Activated CD8-positive, alpha-beta memory T cell treated with anti-CD3 and anti-CD28 coated beads, Interleukin-2, amount 10 ng/mL, durations not matched to agents 7 days and 5 days (primary cell): ENCODE data around the gene CSTF1. TPM values are rescaled to one million over a fixed set of nuclear protein-coding genes. Genes with fewer than 3 reads are reported as not detected.
"Not testable (repeated sequence)": the region's sequence is repeated elsewhere in the genome, so short reads cannot be mapped to it uniquely, and the experiment has no call there.

Experiments used
- ATAC-seq: fragments of 150-1000 bp; cut with Tn5 transposase; one replicate; pipeline ENCODE4 v1.10.0; 2021; ENCODE audit warnings: moderate library complexity
- CTCF ChIA-PET: fragments of 350-600 bp; sonication (Branson Sonifier 250); formaldehyde crosslinking; loops from one replicate; lab custom pipeline; 2021; ENCODE audit warnings: antibody characterized with exemption; lab: Charles Lee
- DNase-seq: peaks from one replicate; pipeline ENCODE4 v3.0.0-alpha.2; 2020
- H3K27ac Mint-ChIP-seq: one replicate; pipeline ENCODE4 v1.8.0; 2021; ENCODE audit warnings: mild to moderate bottlenecking, mixed read lengths
- H3K27me3 Mint-ChIP-seq: one replicate; pipeline ENCODE4 v1.8.0; 2021; ENCODE audit warnings: mixed read lengths
- H3K36me3 Mint-ChIP-seq: one replicate; pipeline ENCODE4 v1.8.0; 2021; ENCODE audit warnings: mild to moderate bottlenecking, mixed read lengths
- H3K4me1 Mint-ChIP-seq: one replicate; pipeline ENCODE4 v1.8.0; 2021; ENCODE audit warnings: mixed read lengths
- H3K4me3 Mint-ChIP-seq: one replicate; pipeline ENCODE4 v1.8.0; 2021; ENCODE audit warnings: mild to moderate bottlenecking, moderate library complexity, mixed read lengths
- H3K9me3 Mint-ChIP-seq: one replicate; pipeline ENCODE4 v1.8.0; 2022; ENCODE audit warnings: low read depth, mixed read lengths
- total RNA-seq, 2 experiments: library from RNA; stranded (reverse); gene quantifications; one replicate each; pipeline ENCODE4 v1.2.3, GENCODE V29; 2021

The CSTF1 gene
- total RNA-seq, 2 experiments from 2014 or later: 60.0 to 82.4 TPM

DNA sequence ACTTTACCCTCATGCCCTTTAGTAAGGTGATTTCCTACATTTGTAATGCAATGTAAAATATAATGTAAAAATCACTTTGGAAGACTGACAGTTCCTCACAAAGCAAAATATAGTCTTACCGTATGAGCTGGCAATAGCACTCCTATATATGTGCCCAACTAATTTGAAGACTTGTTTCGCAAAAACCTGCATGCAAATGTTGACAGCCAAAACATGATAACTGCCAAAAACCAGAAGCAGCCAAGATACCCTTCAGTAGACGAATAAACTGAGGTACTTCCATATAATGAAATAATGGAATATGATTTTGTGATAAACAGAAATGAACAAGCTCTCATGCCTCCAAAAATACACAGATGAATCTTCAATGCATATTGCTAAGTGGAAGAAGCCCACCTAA lies 14.1 kb upstream of the CSTF1 start:
- H3K36me3 Mint-ChIP-seq: peaks cover 78% of the 10 kb centered on the region
- H3K27me3 Mint-ChIP-seq: no peaks in the 10 kb centered on the region
- ATAC-seq: no peak
- H3K4me3 Mint-ChIP-seq: no peak overlapping the region
- no peaks in the 10 kb centered on the region for H3K9me3 Mint-ChIP-seq
- DNase-seq: no peak
- no peak overlapping the region for H3K27ac Mint-ChIP-seq
- peaks cover 67% of the 10 kb centered on the region for H3K4me1 Mint-ChIP-seq
- CTCF ChIA-PET: no interaction called here

GRCh38 chr20:56380375-56380774 lies 12.1 kb upstream of the CSTF1 start:
- H3K36me3 Mint-ChIP-seq: peaks cover 74% of the 10 kb centered on the region
- no peak for DNase-seq
- ATAC-seq: no peak
- H3K4me3 Mint-ChIP-seq: no peak overlapping the region
- H3K9me3 Mint-ChIP-seq: no peaks in the 10 kb centered on the region
- H3K27me3 Mint-ChIP-seq: no peaks in the 10 kb centered on the region
- CTCF ChIA-PET: no interaction called here
- H3K27ac Mint-ChIP-seq: no peak overlapping the region
- peaks cover 62% of the 10 kb centered on the region for H3K4me1 Mint-ChIP-seq

- ATAC-seq (no peak), DNase-seq (no peak)
- no peaks in the 10 kb centered on the region for H3K27me3 Mint-ChIP-seq
- H3K9me3 Mint-ChIP-seq: no peaks in the 10 kb centered on the region
- peaks cover 60% of the 10 kb centered on the region for H3K4me1 Mint-ChIP-seq
- H3K27ac Mint-ChIP-seq: peak overlapping the region; percentile 20
- CTCF ChIA-PET: interaction anchor here (1.1 kb wide), 1 partner anchor 135 kb away, joined by 3 read pairs; no protein-coding TSS in a partner anchor
- H3K4me3 Mint-ChIP-seq: no peak overlapping the region
- H3K36me3 Mint-ChIP-seq: peaks cover 74% of the 10 kb centered on the region
These were observed 10.9 kb upstream of the CSTF1 start for GRCh38 chr20:56381501-56381900.

GRCh38 chr20:56382696-56383095 lies 9.7 kb upstream of the CSTF1 start:
- H3K36me3 Mint-ChIP-seq: peaks cover 73% of the 10 kb centered on the region
- CTCF ChIA-PET: interaction anchor here (0.7 kb wide), 1 partner anchor 16 kb away, joined by 3 read pairs; no protein-coding TSS in a partner anchor
- no peak overlapping the region for H3K4me3 Mint-ChIP-seq
- H3K9me3 Mint-ChIP-seq: no peaks in the 10 kb centered on the region
- H3K27ac Mint-ChIP-seq: no peak overlapping the region
- H3K4me1 Mint-ChIP-seq: peaks cover 62% of the 10 kb centered on the region
- no peak for ATAC-seq
- no peaks in the 10 kb centered on the region for H3K27me3 Mint-ChIP-seq
- DNase-seq: no peak

DNA sequence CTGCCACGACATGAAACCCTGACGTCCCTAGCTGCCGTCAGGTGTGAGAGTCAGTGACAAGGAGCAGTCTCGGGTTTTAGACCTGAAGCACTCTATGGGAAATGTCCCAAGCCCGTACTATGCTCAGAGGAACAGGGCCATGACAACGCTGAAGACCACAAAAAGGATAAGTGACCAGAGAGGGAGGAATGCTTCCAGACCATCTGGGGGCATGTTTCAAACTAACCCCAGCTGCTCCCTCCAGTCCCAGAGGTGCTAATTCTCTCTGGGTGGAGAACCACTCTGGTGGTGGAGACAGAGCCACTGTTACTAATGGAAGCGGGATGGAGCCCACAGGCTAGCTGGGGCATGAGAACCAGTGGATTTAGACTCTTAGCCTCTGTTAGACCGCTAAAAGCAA lies 9.1 kb upstream of the CSTF1 start:
- CTCF ChIA-PET: no interaction called here
- DNase-seq (no peak), ATAC-seq (no peak)
- no peak overlapping the region for H3K4me3 Mint-ChIP-seq
- no peaks in the 10 kb centered on the region for H3K27me3 Mint-ChIP-seq
- peak overlapping the region; percentile 31 for H3K27ac Mint-ChIP-seq
- H3K9me3 Mint-ChIP-seq: no peaks in the 10 kb centered on the region
- H3K36me3 Mint-ChIP-seq: peaks cover 73% of the 10 kb centered on the region
- peaks cover 63% of the 10 kb centered on the region for H3K4me1 Mint-ChIP-seq

DNA sequence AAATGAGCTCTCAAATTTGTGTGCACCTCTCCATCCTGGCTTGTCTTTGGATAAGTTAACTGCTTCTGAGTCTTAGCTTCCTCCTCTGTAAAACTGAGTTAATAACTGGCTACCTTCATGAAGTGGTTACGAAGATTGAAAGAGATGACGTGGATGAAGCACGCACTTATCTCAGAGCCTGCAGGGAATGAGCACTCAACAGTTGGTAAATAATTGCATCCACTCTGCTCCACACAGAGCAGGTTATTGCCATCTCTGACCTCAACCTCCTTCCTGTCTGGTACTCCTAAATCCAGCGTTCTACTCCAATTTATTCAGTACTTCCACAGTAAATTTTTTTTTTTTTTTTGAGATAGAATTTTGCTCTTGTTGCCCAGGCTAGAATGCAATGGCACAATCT lies 7.3 kb upstream of the CSTF1 start:
- no peaks in the 10 kb centered on the region for H3K27me3 Mint-ChIP-seq
- peaks cover 69% of the 10 kb centered on the region for H3K4me1 Mint-ChIP-seq
- H3K9me3 Mint-ChIP-seq: no peaks in the 10 kb centered on the region
- no peak for ATAC-seq
- no peak overlapping the region for H3K27ac Mint-ChIP-seq
- CTCF ChIA-PET: no interaction called here
- H3K36me3 Mint-ChIP-seq: peaks cover 74% of the 10 kb centered on the region
- no peak overlapping the region for H3K4me3 Mint-ChIP-seq
- no peak for DNase-seq

- CTCF ChIA-PET: no interaction called here
- ATAC-seq (no peak), DNase-seq (no peak)
- H3K9me3 Mint-ChIP-seq: no peaks in the 10 kb centered on the region
- H3K4me3 Mint-ChIP-seq: no peak overlapping the region
- H3K4me1 Mint-ChIP-seq: peaks cover 72% of the 10 kb centered on the region
- no peak overlapping the region for H3K27ac Mint-ChIP-seq
- H3K36me3 Mint-ChIP-seq: peaks cover 74% of the 10 kb centered on the region
- no peaks in the 10 kb centered on the region for H3K27me3 Mint-ChIP-seq
These were observed 6.2 kb upstream of the CSTF1 start for GRCh38 chr20:56386219-56386618.

- CTCF ChIA-PET: interaction anchor here (1.0 to 1.5 kb wide), 3 partner anchors 9 to 17 kb away, joined by 3 read pairs; no protein-coding TSS in a partner anchor
These were observed 3.6 kb upstream of the CSTF1 start for GRCh38 chr20:56388882-56389281.

DNA sequence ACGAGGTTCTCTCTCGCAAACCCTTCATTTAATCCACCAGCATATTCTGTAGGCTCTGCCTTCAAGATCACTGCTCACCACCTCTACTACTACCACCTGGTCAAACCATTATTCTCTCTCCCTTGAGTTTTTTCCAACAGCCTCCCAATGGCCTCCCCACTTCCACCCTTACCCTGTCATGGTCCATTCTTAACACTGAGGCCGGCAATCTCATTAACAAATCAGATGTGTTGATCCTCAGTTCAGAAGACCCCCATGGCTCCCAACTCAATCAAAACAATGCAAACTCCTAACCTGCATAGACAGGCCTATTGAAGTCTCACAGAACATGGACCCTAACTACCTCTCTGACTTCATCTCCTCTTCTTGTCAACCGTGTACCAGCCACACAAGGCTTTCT lies 2.6 kb upstream of the CSTF1 start:
- peaks cover 64% of the 10 kb centered on the region for H3K4me1 Mint-ChIP-seq
- DNase-seq (no peak), ATAC-seq (no peak)
- H3K9me3 Mint-ChIP-seq: no peaks in the 10 kb centered on the region
- H3K27ac Mint-ChIP-seq: peak overlapping the region; percentile 76
- H3K27me3 Mint-ChIP-seq: no peaks in the 10 kb centered on the region
- H3K4me3 Mint-ChIP-seq: peak overlapping the region; percentile 54
- CTCF ChIA-PET: interaction anchor here (1.6 kb wide), 1 partner anchor 24 kb away, joined by 4 read pairs; no protein-coding TSS in a partner anchor
- H3K36me3 Mint-ChIP-seq: peaks cover 63% of the 10 kb centered on the region

More at GRCh38 chr20:56388882-56389281, 3.6 kb upstream of the CSTF1 start:
- H3K27me3 Mint-ChIP-seq: no peaks in the 10 kb centered on the region
- ATAC-seq (no peak), DNase-seq (no peak)
- peaks cover 61% of the 10 kb centered on the region for H3K4me1 Mint-ChIP-seq
- peak overlapping the region; percentile 18 for H3K27ac Mint-ChIP-seq
- H3K4me3 Mint-ChIP-seq: no peak overlapping the region
- peaks cover 66% of the 10 kb centered on the region for H3K36me3 Mint-ChIP-seq
- H3K9me3 Mint-ChIP-seq: no peaks in the 10 kb centered on the region

GRCh38 chr20:56390396-56390795 lies 2.0 kb upstream of the CSTF1 start:
- not testable (repeated sequence) for H3K4me3 Mint-ChIP-seq

DNA sequence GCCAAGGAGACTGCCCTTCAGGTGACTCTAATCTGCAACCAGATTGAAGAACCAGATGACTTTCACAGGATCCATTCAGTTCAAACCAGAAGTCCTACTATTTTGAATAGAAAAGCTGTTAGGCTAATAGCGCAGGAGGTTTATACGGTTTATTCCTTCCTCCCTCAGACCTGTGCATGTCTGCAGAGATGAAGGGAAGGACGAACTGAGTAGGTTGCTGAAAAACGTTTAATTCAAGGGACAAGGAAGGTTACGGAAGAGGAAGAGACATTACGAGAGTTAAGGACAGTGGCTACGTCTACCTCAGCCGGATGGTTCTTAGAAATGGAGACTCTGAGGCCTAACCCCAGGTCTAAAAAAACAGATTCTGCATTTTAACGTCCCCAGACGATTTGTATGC lies 1.4 kb upstream of the CSTF1 start:
- Mint-ChIP-seq H3K9me3 (no peaks in the 10 kb centered on the region), H3K4me3 (no peak overlapping the region), H3K36me3 (peaks cover 63% of the 10 kb centered on the region), H3K4me1 (peaks cover 66% of the 10 kb centered on the region), H3K27ac (no peak overlapping the region), H3K27me3 (no peaks in the 10 kb centered on the region)
- DNase-seq: no peak
- CTCF ChIA-PET: interaction anchor here (1.0 to 1.6 kb wide), 4 partner anchors 22 to 78 kb away, joined by 3 to 8 read pairs (median 4); partner anchors contain the start of gene RTF2
- no peak for ATAC-seq

More at GRCh38 chr20:56390396-56390795, 2.0 kb upstream of the CSTF1 start:
- DNase-seq, H3K9me3 Mint-ChIP-seq, ATAC-seq, H3K27me3 Mint-ChIP-seq: not testable (repeated sequence)
- H3K27ac Mint-ChIP-seq: peak overlapping the region; percentile 76
- CTCF ChIA-PET: interaction anchor here (1.6 kb wide), 1 partner anchor 23 kb away, joined by 4 read pairs; no protein-coding TSS in a partner anchor
- H3K4me1 Mint-ChIP-seq: peaks cover 65% of the 10 kb centered on the region
- peaks cover 62% of the 10 kb centered on the region for H3K36me3 Mint-ChIP-seq

DNA sequence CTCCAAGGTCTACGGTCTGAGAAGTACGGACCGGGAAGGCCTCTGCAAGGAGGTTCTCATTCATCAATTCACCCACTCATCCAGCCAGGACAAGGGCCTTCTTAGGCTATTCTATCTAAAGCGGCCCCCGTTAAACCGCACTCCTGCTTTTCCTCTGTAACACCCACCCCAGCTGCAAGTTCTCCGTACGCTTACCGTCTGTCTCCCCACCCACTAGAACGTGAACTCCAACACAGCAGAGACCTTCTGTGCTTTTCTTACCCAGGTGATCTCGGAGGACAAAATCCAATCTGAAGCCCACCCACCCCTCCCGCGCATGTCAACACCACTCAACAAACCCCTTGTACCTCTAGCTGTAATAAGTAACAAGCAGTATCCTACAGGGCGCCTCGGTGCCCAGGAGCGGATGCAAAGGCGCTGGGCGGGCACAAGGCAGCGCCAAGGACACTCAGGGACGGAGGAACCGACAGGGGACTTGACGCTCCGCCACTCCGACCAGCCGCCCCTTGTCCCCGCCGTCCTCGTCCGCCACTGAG lies 781 bp upstream of the CSTF1 start:
- peaks cover 60% of the 10 kb centered on the region for H3K36me3 Mint-ChIP-seq

DNA sequence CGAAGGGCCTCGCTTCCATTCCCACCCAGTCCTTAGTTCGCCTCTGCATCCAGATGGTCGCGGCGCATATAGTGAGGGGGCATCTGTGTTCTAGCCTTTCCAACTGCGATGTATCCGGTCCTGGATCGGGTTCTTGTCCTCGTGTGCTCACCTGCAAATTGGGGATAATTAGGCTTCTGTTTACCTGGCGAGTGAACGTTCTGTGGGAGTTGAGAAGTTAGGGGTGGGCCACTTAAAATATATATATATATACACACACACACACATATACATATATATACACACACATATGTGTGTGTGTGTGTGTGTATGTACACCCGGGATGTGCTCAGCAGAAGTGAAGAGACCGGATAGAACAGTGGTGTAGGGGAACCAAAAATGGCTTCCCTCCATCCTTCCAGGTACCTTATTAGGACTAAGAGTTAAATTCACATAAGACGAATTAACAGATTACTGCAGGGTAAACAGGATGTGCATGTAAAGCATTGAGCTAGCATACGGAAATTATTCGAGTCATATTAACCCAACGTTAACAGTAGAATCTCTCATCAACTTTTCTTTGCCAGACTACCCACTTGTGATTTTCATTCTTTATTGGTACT lies 537 bp downstream of the CSTF1 start:
- Mint-ChIP-seq H3K4me1 (peaks cover 55% of the 10 kb centered on the region), H3K9me3 (no peaks in the 10 kb centered on the region), H3K27ac (no peak overlapping the region), H3K27me3 (no peaks in the 10 kb centered on the region), H3K36me3 (peaks cover 63% of the 10 kb centered on the region), H3K4me3 (no peak overlapping the region)
- CTCF ChIA-PET: interaction anchor here (0.6 to 2.1 kb wide), 5 partner anchors 20 to 102 kb away, joined by 3 to 16 read pairs (median 5); partner anchors contain the start of gene CASS4
- ATAC-seq: peak; percentile 8
- peak; percentile 44 for DNase-seq

More for the DNA sequence above, 781 bp upstream of the CSTF1 start:
- Mint-ChIP-seq H3K9me3 (no peaks in the 10 kb centered on the region), H3K4me3 (no peak overlapping the region), H3K4me1 (peaks cover 61% of the 10 kb centered on the region), H3K27ac (no peak overlapping the region), H3K27me3 (no peaks in the 10 kb centered on the region)
- CTCF ChIA-PET: interaction anchor here (1.0 to 2.1 kb wide), 9 partner anchors 19 to 77 kb away, joined by 3 to 16 read pairs (median 4); partner anchors contain the start of genes CASS4 and RTF2
- ATAC-seq: peak; percentile 53
- DNase-seq: peak; percentile 42
